ENCODE data around the gene HECTD2. TPM values are rescaled to one million over a fixed set of nuclear protein-coding genes. Genes with fewer than 3 reads are reported as not detected.

Gene HECTD2
- polyA plus RNA-seq, 3 donors = 0.12 TPM; not detected in 2

DNA sequence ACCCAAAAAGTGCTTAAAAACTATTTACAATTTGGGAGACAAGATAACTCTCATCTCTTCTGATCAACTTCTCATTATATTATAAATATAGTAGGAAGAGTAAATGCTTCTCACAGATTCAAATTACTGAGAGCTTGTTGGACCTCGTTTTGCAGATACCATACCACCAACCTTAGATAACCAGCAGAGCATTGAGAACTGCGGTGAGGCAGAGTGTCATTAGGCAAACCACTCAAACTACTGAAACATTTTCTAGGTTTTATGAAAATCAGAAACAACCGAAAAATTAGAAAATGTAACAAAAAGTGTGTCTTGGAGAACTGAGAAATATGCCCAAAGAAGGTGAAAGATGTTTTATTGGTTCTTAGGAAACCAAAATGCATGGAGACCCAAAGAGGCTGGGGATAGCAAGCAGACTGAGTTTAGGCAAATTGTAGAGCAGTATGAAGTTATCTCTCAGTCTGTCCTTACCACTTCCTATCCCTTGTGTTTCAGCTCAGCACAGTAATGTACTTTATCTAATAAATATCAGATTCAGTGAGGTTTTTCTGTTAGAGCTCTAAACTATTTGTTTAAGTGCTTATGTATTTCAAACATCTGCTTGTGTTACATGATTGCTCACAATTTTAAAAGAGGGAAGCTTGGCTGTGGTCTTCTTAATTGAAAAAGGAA lies 77.9 kb downstream of the HECTD2 start:
- Histone ChIP-seq H3K9me3 (replicated peaks in 1 of 2; ENCODE audit: control insufficient read depth in 1 of 2, insufficient read depth in 1 of 2, low read length in 2 of 2) (no peaks in the 10 kb centered on the region), H3K9ac (ENCODE audit: insufficient read depth, low read length, poor library complexity, severe bottlenecking) (no peak overlapping the region), H3K4me1 (ENCODE audit: control insufficient read depth in 1 of 2, insufficient read depth in 2 of 2, low read length in 2 of 2) (no peaks in the 10 kb centered on the region), H3K36me3 (replicated peaks in 1 of 2; ENCODE audit: control insufficient read depth in 1 of 2, insufficient read depth in 2 of 2, low read length in 2 of 2) (no peaks in the 10 kb centered on the region), H4K20me1 (ENCODE audit: insufficient read depth, low read length) (no peaks in the 10 kb centered on the region), H3K4me3 (replicated peaks in 1 of 3; ENCODE audit: low read depth in 2 of 3, low read length in 3 of 3) (no peak overlapping the region), H3K4me2 (replicated peaks; ENCODE audit: extremely low read depth, low read length, poor library complexity, severe bottlenecking) (no peak overlapping the region), H3K27ac (ENCODE audit: low read depth in 1 of 2, low read length in 2 of 2) (no peak overlapping the region), H3K27me3 (ENCODE audit: control insufficient read depth in 2 of 2, insufficient read depth in 2 of 2, low read length in 2 of 2) (no peaks in the 10 kb centered on the region), H2AFZ (ENCODE audit: insufficient read depth, low read depth, low read length, poor library complexity, severe bottlenecking) (no peak overlapping the region), H3K79me2 (ENCODE audit: insufficient read depth, low read length) (no peaks in the 10 kb centered on the region)
- no peak for DNase-seq
- Mint-ChIP-seq H3K36me3 (no peaks in the 10 kb centered on the region), H3K27ac (no peak overlapping the region), H3K9me3 (no peaks in the 10 kb centered on the region), H3K4me3 (no peak overlapping the region), H3K27me3 (ENCODE audit: low read depth in 3 of 3) (no peaks in the 10 kb centered on the region), H3K4me1 (no peaks in the 10 kb centered on the region)
- intact Hi-C loops (cut with micrococcal nuclease) = no loop called here
- TF ChIP-seq, protein P1, sequence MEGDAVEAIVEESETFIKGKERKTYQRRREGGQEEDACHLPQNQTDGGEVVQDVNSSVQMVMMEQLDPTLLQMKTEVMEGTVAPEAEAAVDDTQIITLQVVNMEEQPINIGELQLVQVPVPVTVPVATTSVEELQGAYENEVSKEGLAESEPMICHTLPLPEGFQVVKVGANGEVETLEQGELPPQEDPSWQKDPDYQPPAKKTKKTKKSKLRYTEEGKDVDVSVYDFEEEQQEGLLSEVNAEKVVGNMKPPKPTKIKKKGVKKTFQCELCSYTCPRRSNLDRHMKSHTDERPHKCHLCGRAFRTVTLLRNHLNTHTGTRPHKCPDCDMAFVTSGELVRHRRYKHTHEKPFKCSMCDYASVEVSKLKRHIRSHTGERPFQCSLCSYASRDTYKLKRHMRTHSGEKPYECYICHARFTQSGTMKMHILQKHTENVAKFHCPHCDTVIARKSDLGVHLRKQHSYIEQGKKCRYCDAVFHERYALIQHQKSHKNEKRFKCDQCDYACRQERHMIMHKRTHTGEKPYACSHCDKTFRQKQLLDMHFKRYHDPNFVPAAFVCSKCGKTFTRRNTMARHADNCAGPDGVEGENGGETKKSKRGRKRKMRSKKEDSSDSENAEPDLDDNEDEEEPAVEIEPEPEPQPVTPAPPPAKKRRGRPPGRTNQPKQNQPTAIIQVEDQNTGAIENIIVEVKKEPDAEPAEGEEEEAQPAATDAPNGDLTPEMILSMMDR (IDR thresholded peaks at IDR 0.05) = no peak
- WGBS (ENCODE audit: insufficient coverage) = no CpG with 5 or more reads among the region's 3 CpGs

DNA sequence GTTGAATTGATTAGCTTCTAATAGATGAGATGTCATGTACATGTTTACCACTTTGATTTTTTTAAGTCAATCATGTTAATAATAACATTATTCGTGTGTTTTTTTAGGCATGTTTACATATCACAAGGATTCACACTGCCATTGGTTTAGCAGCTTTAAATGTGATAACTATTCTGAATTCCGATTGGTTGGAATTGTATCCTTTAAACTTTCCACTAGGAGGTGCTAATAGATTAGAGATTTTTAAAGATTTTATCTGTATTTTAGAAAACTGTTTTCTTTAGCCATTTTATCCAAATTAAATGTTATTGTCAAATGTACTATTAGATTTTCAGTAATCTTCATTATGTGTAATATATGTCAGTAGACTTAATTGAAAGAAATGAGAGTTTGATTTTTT lies 83.2 kb downstream of the HECTD2 start:
- TF ChIP-seq, protein P1 (IDR thresholded peaks at IDR 0.05) = no peak
- Histone ChIP-seq H3K9ac (ENCODE audit: insufficient read depth, low read length, poor library complexity, severe bottlenecking) (no peak overlapping the region), H3K4me2 (replicated peaks; ENCODE audit: extremely low read depth, low read length, poor library complexity, severe bottlenecking) (no peak overlapping the region), H3K9me3 (replicated peaks in 1 of 2; ENCODE audit: control insufficient read depth in 1 of 2, insufficient read depth in 1 of 2, low read length in 2 of 2) (no peaks in the 10 kb centered on the region), H3K79me2 (ENCODE audit: insufficient read depth, low read length) (no peaks in the 10 kb centered on the region), H3K4me1 (ENCODE audit: control insufficient read depth in 1 of 2, insufficient read depth in 2 of 2, low read length in 2 of 2) (no peaks in the 10 kb centered on the region), H3K4me3 (replicated peaks in 1 of 3; ENCODE audit: low read depth in 2 of 3, low read length in 3 of 3) (no peak overlapping the region), H3K36me3 (replicated peaks in 1 of 2; ENCODE audit: control insufficient read depth in 1 of 2, insufficient read depth in 2 of 2, low read length in 2 of 2) (no peaks in the 10 kb centered on the region), H2AFZ (ENCODE audit: insufficient read depth, low read depth, low read length, poor library complexity, severe bottlenecking) (no peak overlapping the region), H3K27ac (ENCODE audit: low read depth in 1 of 2, low read length in 2 of 2) (no peak overlapping the region), H3K27me3 (ENCODE audit: control insufficient read depth in 2 of 2, insufficient read depth in 2 of 2, low read length in 2 of 2) (no peaks in the 10 kb centered on the region), H4K20me1 (ENCODE audit: insufficient read depth, low read length) (no peaks in the 10 kb centered on the region)
- no peak for DNase-seq
- no CpG with 5 or more reads among the region's 2 CpGs for WGBS (ENCODE audit: insufficient coverage)
- no peak overlapping the region for H3K27ac Mint-ChIP-seq
- intact Hi-C loops (cut with micrococcal nuclease) = no loop called here
- H3K27me3 Mint-ChIP-seq (ENCODE audit: low read depth in 3 of 3) = no peaks in the 10 kb centered on the region
- H3K4me1 Mint-ChIP-seq = no peaks in the 10 kb centered on the region
- H3K9me3 Mint-ChIP-seq = no peaks in the 10 kb centered on the region
- H3K36me3 Mint-ChIP-seq = no peaks in the 10 kb centered on the region
- no peak overlapping the region for H3K4me3 Mint-ChIP-seq
